Chondrocyte (in vitro differentiated cells): ENCODE measurements around the gene ZDHHC4. TPM values are rescaled to one million over a fixed set of nuclear protein-coding genes. Genes with fewer than 3 reads are reported as not detected.
A peak's percentile ranks its signal among the peaks of the same experiment; 100 is the strongest.

Experiments used
- DNase-seq: peaks from one replicate; pipeline ENCODE4 v3.0.0; 2021; ENCODE audit warnings: mixed read lengths, low spot score
- H3K27ac Mint-ChIP-seq: one replicate; pipeline ENCODE4 v1.8.0; 2021; ENCODE audit warnings: mild to moderate bottlenecking, moderate library complexity, mixed read lengths; ENCODE audit not compliant: unreplicated experiment
- H3K27me3 Mint-ChIP-seq: 2 replicates; pipeline ENCODE4 v1.8.0; 2021; ENCODE audit warnings: low read depth, mixed read lengths
- H3K36me3 Mint-ChIP-seq: 2 replicates; pipeline ENCODE4 v1.8.0; 2021; ENCODE audit warnings: low read depth, mixed read lengths
- H3K4me1 Mint-ChIP-seq: 2 replicates; pipeline ENCODE4 v1.8.0; 2021; ENCODE audit warnings: low read depth, mild to moderate bottlenecking, mixed read lengths
- H3K4me3 Mint-ChIP-seq: one replicate; pipeline ENCODE4 v1.8.0; 2021; ENCODE audit warnings: mild to moderate bottlenecking, moderate library complexity, mixed read lengths; ENCODE audit not compliant: unreplicated experiment
- H3K9me3 Mint-ChIP-seq: 2 replicates; pipeline ENCODE4 v1.8.0; 2021; ENCODE audit warnings: low read depth, mixed read lengths
- CTCF ChIP-seq: fragments of 200-600 bp; sonication (generic); IDR thresholded peaks from 2 replicates; pipeline ENCODE4 v1.5.0; 2021; ENCODE audit warnings: antibody characterized with exemption, mild to moderate bottlenecking, moderate library complexity
- total RNA-seq: library from RNA; stranded (reverse); gene quantifications from 3 replicates; pipeline ENCODE4 v1.2.1, GENCODE V29; 2021

Gene ZDHHC4
- total RNA-seq, 1 donor from 2014 or later: 50.6 TPM

- H3K27ac Mint-ChIP-seq: no peak overlapping the region
- no peak overlapping the region for H3K4me3 Mint-ChIP-seq
- no peaks in the 10 kb centered on the region for H3K27me3 Mint-ChIP-seq
- H3K9me3 Mint-ChIP-seq: no peaks in the 10 kb centered on the region
- no peaks in the 10 kb centered on the region for H3K4me1 Mint-ChIP-seq
- no peak for DNase-seq
- TF ChIP-seq CTCF: no peak
- peaks cover 11% of the 10 kb centered on the region for H3K36me3 Mint-ChIP-seq
Observed at GRCh38 chr7:6604458-6604857, 27.2 kb downstream of the ZDHHC4 start.

GRCh38 chr7:6606866-6607583 lies 29.8 kb downstream of the ZDHHC4 start:
- Mint-ChIP-seq H3K4me3 (no peak overlapping the region), H3K9me3 (no peaks in the 10 kb centered on the region), H3K4me1 (no peaks in the 10 kb centered on the region), H3K36me3 (peaks cover 4% of the 10 kb centered on the region), H3K27me3 (no peaks in the 10 kb centered on the region), H3K27ac (no peak overlapping the region)
- TF ChIP-seq CTCF: no peak
- no peak for DNase-seq

- Mint-ChIP-seq H3K27ac (no peak overlapping the region), H3K4me1 (no peaks in the 10 kb centered on the region), H3K4me3 (no peak overlapping the region), H3K9me3 (no peaks in the 10 kb centered on the region), H3K36me3 (peaks cover 3% of the 10 kb centered on the region), H3K27me3 (no peaks in the 10 kb centered on the region)
- peak; percentile 93 for DNase-seq
- no peak for TF ChIP-seq CTCF
Observed at GRCh38 chr7:6607651-6608051, 30.4 kb downstream of the ZDHHC4 start.

DNA sequence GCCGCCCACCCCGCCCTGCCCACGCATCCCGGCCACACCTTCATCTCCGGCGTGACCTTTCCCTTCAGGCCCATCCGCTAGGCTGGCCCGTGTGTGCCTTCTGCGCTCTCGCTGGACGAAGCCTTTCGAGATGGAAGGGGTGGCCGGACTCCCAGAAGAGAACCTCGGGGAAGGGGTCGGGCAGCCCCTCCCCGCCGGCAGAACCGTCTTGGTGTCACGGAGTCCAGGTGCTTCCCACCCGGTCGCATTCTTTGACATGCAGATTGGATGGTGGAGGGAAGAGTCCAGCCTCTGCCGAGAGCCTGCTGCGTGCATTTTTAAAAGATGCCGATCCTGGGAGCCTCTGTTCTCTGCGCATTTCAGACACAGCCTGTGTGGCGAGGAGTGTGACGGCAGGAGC lies 30.8 kb downstream of the ZDHHC4 start:
- no peak overlapping the region for H3K4me3 Mint-ChIP-seq

GRCh38 chr7:6608794-6609193 lies 31.5 kb downstream of the ZDHHC4 start:
- Mint-ChIP-seq H3K4me3 (no peak overlapping the region), H3K9me3 (no peaks in the 10 kb centered on the region), H3K27me3 (no peaks in the 10 kb centered on the region), H3K36me3 (peaks cover 3% of the 10 kb centered on the region), H3K4me1 (no peaks in the 10 kb centered on the region), H3K27ac (no peak overlapping the region)
- no peak for DNase-seq
- TF ChIP-seq CTCF: no peak

More for the DNA sequence above, 30.8 kb downstream of the ZDHHC4 start:
- no peaks in the 10 kb centered on the region for H3K9me3 Mint-ChIP-seq
- peaks cover 3% of the 10 kb centered on the region for H3K36me3 Mint-ChIP-seq
- H3K27me3 Mint-ChIP-seq: no peaks in the 10 kb centered on the region
- DNase-seq: no peak
- no peaks in the 10 kb centered on the region for H3K4me1 Mint-ChIP-seq
- no peak overlapping the region for H3K27ac Mint-ChIP-seq
- no peak for TF ChIP-seq CTCF
